ENCODE measurements around the gene ISM1. TPM values are rescaled to one million over a fixed set of nuclear protein-coding genes. Genes with fewer than 3 reads are reported as not detected.

ISM1 gene
- total and polyA plus RNA-seq, 2 of the 13 experiments (the other 11 are each of a cell fraction or from before 2014, with no cell fraction given), result 0.40 to 1.4 TPM

DNA sequence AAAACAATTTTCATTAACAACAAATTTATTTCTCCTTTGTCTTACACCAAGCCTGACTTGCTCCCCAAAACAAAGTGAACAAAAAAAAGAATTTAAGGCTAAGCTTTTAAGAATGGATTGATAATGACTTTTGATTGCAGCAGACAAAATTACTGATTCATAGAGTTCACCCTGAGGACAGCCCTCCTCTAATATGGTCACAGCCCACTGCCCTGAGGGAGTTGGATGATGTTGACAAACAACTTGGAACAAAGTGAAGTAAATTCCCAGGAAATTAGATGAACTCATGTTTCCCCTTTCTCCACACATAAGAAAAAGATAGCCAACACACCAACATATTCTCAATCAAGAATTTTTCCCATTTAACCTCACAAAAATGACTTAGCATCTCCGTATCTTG is 7.7 kb upstream of the ISM1 start (continued):
- TF ChIP-seq, protein P1, sequence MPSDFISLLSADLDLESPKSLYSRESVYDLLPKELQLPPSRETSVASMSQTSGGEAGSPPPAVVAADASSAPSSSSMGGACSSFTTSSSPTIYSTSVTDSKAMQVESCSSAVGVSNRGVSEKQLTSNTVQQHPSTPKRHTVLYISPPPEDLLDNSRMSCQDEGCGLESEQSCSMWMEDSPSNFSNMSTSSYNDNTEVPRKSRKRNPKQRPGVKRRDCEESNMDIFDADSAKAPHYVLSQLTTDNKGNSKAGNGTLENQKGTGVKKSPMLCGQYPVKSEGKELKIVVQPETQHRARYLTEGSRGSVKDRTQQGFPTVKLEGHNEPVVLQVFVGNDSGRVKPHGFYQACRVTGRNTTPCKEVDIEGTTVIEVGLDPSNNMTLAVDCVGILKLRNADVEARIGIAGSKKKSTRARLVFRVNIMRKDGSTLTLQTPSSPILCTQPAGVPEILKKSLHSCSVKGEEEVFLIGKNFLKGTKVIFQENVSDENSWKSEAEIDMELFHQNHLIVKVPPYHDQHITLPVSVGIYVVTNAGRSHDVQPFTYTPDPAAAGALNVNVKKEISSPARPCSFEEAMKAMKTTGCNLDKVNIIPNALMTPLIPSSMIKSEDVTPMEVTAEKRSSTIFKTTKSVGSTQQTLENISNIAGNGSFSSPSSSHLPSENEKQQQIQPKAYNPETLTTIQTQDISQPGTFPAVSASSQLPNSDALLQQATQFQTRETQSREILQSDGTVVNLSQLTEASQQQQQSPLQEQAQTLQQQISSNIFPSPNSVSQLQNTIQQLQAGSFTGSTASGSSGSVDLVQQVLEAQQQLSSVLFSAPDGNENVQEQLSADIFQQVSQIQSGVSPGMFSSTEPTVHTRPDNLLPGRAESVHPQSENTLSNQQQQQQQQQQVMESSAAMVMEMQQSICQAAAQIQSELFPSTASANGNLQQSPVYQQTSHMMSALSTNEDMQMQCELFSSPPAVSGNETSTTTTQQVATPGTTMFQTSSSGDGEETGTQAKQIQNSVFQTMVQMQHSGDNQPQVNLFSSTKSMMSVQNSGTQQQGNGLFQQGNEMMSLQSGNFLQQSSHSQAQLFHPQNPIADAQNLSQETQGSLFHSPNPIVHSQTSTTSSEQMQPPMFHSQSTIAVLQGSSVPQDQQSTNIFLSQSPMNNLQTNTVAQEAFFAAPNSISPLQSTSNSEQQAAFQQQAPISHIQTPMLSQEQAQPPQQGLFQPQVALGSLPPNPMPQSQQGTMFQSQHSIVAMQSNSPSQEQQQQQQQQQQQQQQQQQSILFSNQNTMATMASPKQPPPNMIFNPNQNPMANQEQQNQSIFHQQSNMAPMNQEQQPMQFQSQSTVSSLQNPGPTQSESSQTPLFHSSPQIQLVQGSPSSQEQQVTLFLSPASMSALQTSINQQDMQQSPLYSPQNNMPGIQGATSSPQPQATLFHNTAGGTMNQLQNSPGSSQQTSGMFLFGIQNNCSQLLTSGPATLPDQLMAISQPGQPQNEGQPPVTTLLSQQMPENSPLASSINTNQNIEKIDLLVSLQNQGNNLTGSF (CRISPR knock-in tag; IDR thresholded peaks at IDR 0.05), result no peak

DNA sequence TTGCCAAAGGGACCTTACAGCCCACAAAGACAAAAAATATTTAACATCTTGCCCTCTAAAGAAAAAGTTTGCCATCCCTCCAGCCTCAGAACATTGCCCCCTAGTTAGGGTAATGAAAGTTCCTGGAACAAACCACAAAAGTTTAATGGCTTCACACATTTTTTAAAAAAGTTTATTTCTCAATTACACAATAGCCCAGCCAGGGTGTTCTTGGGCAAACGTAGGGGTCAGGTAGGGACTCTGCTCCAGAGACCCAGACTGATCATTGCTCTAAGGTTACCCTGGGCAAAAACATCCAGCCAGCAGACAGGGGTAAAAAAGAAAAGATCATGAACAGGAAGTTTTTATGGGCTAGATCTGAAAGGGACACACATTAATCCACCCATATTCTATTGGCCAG is 4.5 kb upstream of the ISM1 start:
- ATAC-seq (no peak; the same call in 2 of the 3 replicates), DNase-seq (ENCODE audit: low spot score) (no peak), FAIRE-seq (no peak)
- Histone ChIP-seq H3K9me3 (ENCODE audit: low read length) (no peaks in the 10 kb centered on the region), H3K9ac (ENCODE audit: insufficient read depth, low read depth, low read length) (no peak overlapping the region), H3K27ac (ENCODE audit: extremely low read length, insufficient read depth, low read length) (no peak overlapping the region), H3K27me3 (ENCODE audit: control insufficient read depth in 1 of 2, insufficient read depth in 2 of 2, low read length in 2 of 2) (peaks cover 0 to 31% of the 10 kb centered on the region in 2 experiments; a peak in 3 of 5 replicates), H2AFZ (ENCODE audit: low read length) (no peak overlapping the region), H4K20me1 (ENCODE audit: insufficient read depth, low read length) (no peaks in the 10 kb centered on the region), H3K4me3 (replicated peaks in 1 of 3; ENCODE audit: insufficient read depth in 1 of 3, low read depth in 2 of 3, low read length in 3 of 3) (no peak overlapping the region), H3K4me1 (ENCODE audit: insufficient read depth, low read length) (peaks cover 24% of the 10 kb centered on the region), H3K4me2 (ENCODE audit: low read depth, low read length) (no peak overlapping the region), H3K36me3 (replicated peaks in 1 of 2; ENCODE audit: control insufficient read depth in 1 of 2, insufficient read depth in 2 of 2, low read length in 2 of 2) (no peaks in the 10 kb centered on the region), H3K79me2 (ENCODE audit: insufficient read depth, low read length) (no peaks in the 10 kb centered on the region)
- TF ChIP-seq CEBPG (CRISPR knock-in tag; IDR thresholded peaks at IDR 0.05) (peak; percentile 17; the same call in 1 of the 2 replicates), ELF4 (CRISPR knock-in tag; IDR thresholded peaks at IDR 0.05; ENCODE audit: borderline replicate concordance) (no peak), RXRB (CRISPR knock-in tag; IDR thresholded peaks at IDR 0.05; ENCODE audit: borderline replicate concordance) (0 out of 2 replicates have a peak, but pooled peaks have one; percentile 32), MEIS2 (CRISPR knock-in tag; IDR thresholded peaks at IDR 0.05) (no peak), NFE2L1 (CRISPR knock-in tag; IDR thresholded peaks at IDR 0.05; ENCODE audit: borderline replicate concordance) (no peak), RFX1 (IDR thresholded peaks at IDR 0.05) (no peak), CEBPB (IDR thresholded peaks at IDR 0.05; ENCODE audit: borderline replicate concordance, low read depth, low read length) (peak; percentile 53; the same call in 1 of the 2 replicates), ZNF317 (CRISPR knock-in tag; IDR thresholded peaks at IDR 0.05) (no peak), SKI (IDR thresholded peaks at IDR 0.05; ENCODE audit: partially characterized antibody) (peak; percentile 13)
- TF ChIP-seq, protein P2, sequence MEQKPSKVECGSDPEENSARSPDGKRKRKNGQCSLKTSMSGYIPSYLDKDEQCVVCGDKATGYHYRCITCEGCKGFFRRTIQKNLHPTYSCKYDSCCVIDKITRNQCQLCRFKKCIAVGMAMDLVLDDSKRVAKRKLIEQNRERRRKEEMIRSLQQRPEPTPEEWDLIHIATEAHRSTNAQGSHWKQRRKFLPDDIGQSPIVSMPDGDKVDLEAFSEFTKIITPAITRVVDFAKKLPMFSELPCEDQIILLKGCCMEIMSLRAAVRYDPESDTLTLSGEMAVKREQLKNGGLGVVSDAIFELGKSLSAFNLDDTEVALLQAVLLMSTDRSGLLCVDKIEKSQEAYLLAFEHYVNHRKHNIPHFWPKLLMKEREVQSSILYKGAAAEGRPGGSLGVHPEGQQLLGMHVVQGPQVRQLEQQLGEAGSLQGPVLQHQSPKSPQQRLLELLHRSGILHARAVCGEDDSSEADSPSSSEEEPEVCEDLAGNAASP (CRISPR knock-in tag; IDR thresholded peaks at IDR 0.05; ENCODE audit: borderline replicate concordance), result peak; percentile 77; the same call in 1 of the 2 replicates
- no TSS peak for BruUV-seq (replicated peaks)
- POLR2A ChIA-PET, result no interaction called here
- in situ Hi-C loops (cut with HindIII; ENCODE audit: extremely low pct_ligation_motif_present, low pct_unique_long_range_greater_than_20kb) (no loop called here), intact Hi-C loops (cut with micrococcal nuclease; ENCODE audit: unreplicated experiment) (no loop called here)
- CTCF ChIA-PET (ENCODE audit: low intra/inter-chr PET ratio, low total read pairs), result no interaction called here
- 0% methylated on average over 1 of the region's 1 CpG for WGBS (ENCODE audit: low lambda C conversion rate)

All from HepG2 (cell line).